T-cell (primary cell): ENCODE results near the gene EIPR1. TPM values are rescaled to one million over a fixed set of nuclear protein-coding genes. Genes with fewer than 3 reads are reported as not detected.

Experiments used
- ATAC-seq, 4 experiments: fragments of 200-7000 bp in 3 of 4; fragments of 150-1000 bp in 1 of 4; cut with Tn5 transposase; replicated peaks in 1 of 4; 1 replicate in 3 of 4; 2 replicates in 1 of 4; pipeline ENCODE4 v1.10.0; 2021; ENCODE audit warnings: moderate library complexity in 3 of 4, mild to moderate bottlenecking in 2 of 4, moderate number of reproducible peaks in 1 of 4
- CTCF ChIA-PET, 2 donors: fragments of 300-600 bp; sonication (Branson Sonifier 250); formaldehyde crosslinking; loops; one replicate each; lab custom pipeline; 2022; ENCODE audit warnings: antibody characterized with exemption in 2 of 2; lab: Charles Lee
- POLR2A ChIA-PET, 2 donors: fragments of 300-600 bp; sonication (Branson Sonifier 250); formaldehyde crosslinking; loops; one replicate each; lab custom pipeline; 2022; ENCODE audit warnings: antibody characterized with exemption in 2 of 2; lab: Charles Lee
- DNase-seq, 35 experiments: peaks; one replicate each; pipeline versions ENCODE4 v3.0.0 to v3.0.0-alpha.2; 2013 to 2023
- H3K27ac ChIP-seq: one replicate; pipeline ENCODE4 v1.5.1; 2013; ENCODE audit warnings: low read length
- H3K27me3 ChIP-seq, 2 experiments: replicated peaks in 1 of 2; 1 replicate in 1 of 2; 2 replicates in 1 of 2; pipeline versions ENCODE4 v1.6.1 to v1.7.0; 2013; ENCODE audit warnings: low read length in 1 of 2, mixed read lengths in 1 of 2; ENCODE audit not compliant: control insufficient read depth in 2 of 2, insufficient read depth in 2 of 2; ENCODE audit errors: extremely low read depth in 1 of 2
- H3K36me3 ChIP-seq, 2 donors: 1 replicate in 1 of 2; 2 replicates in 1 of 2; pipeline versions ENCODE4 v1.6.1 to v1.7.0; 2013; ENCODE audit warnings: low read length in 1 of 2; ENCODE audit not compliant: control insufficient read depth in 2 of 2, insufficient read depth in 1 of 2; ENCODE audit errors: extremely low read depth in 1 of 2
- H3K4me1 ChIP-seq, 2 experiments: 1 replicate in 1 of 2; 2 replicates in 1 of 2; pipeline versions ENCODE4 v1.6.1 to v1.7.0; 2013; ENCODE audit warnings: low read length in 2 of 2, mixed read lengths in 1 of 2; ENCODE audit not compliant: insufficient read depth in 2 of 2, control insufficient read depth in 1 of 2; ENCODE audit errors: extremely low read depth in 1 of 2
- H3K4me3 ChIP-seq, 2 donors: 1 replicate in 1 of 2; 2 replicates in 1 of 2; pipeline versions ENCODE4 v1.5.1 to v1.7.0; 2013; ENCODE audit warnings: mild to moderate bottlenecking in 2 of 2, low read length in 1 of 2, moderate library complexity in 1 of 2; ENCODE audit not compliant: control insufficient read depth in 1 of 2; ENCODE audit errors: extremely low read depth in 1 of 2
- H3K9me3 ChIP-seq: 2 replicates; pipeline ENCODE4 v1.7.0; 2013
- H3K27ac Mint-ChIP-seq, 2 donors: one replicate each; pipeline ENCODE4 v1.8.0; 2020 to 2021; ENCODE audit warnings: mild to moderate bottlenecking in 2 of 2, mixed read lengths in 2 of 2
- H3K27me3 Mint-ChIP-seq, 2 donors: one replicate each; pipeline ENCODE4 v1.8.0; 2021 to 2022; ENCODE audit warnings: mixed read lengths in 2 of 2
- H3K36me3 Mint-ChIP-seq: one replicate; pipeline ENCODE4 v1.8.0; 2021; ENCODE audit warnings: mixed read lengths
- H3K4me1 Mint-ChIP-seq, 3 donors: one replicate each; pipeline ENCODE4 v1.8.0; 2020 to 2022; ENCODE audit warnings: mixed read lengths in 3 of 3, mild to moderate bottlenecking in 1 of 3
- H3K4me3 Mint-ChIP-seq, 3 donors: one replicate each; pipeline ENCODE4 v1.8.0; 2020 to 2022; ENCODE audit warnings: mild to moderate bottlenecking in 3 of 3, mixed read lengths in 3 of 3, moderate library complexity in 3 of 3
- H3K9me3 Mint-ChIP-seq, 3 donors: one replicate each; pipeline ENCODE4 v1.8.0; 2020 to 2022; ENCODE audit warnings: mixed read lengths in 3 of 3
- WGBS: methylation state at CpG from one replicate; pipeline ENCODE4 v1.1.5; 2013; ENCODE audit warnings: missing lambda C conversion rate; ENCODE audit not compliant: insufficient coverage; 5-methylcytosine and 5-hydroxymethylcytosine counted together
- total RNA-seq, 35 experiments: library from RNA in 6 of 35; stranded (reverse) in 6 of 35; fragments of 120-200 nt in 1 of 35; gene quantifications; one replicate each; pipeline versions ENCODE4 v1.2.1 to v1.2.4 and lab custom pipeline; 2013 to 2026

Gene EIPR1
- total RNA-seq, 5 donors from 2014 or later (not counting 1 experiment from before 2014, with no cell fraction given) = 26.0 to 36.4 (median 27.8) TPM

DNA sequence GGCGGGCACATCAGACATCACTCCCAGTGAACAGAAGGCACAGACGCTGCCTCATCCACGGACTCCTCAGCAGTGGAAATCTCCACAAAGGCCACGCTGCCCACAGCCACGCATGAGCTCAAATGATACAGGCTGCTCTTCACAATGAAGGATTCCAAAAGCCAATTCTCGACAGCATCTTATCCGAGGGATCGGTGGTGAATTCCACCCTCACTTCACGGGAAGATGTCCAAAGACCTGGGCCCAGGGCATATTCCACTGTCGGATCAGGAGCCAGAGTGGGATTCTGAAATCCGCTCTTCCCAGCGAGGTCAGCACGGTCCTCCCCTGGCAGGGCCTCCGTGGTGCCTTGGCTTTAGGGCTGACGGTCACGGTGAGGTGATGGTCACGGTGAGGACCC lies 55.8 kb downstream of the EIPR1 start:
- Mint-ChIP-seq H3K27me3 (no peaks in the 10 kb centered on the region), H3K36me3 (peaks cover 58% of the 10 kb centered on the region), H3K4me3 (no peak overlapping the region), H3K4me1 (no peaks in the 10 kb centered on the region), H3K9me3 (no peaks in the 10 kb centered on the region), H3K27ac (no peak overlapping the region)
- no peaks in the 10 kb centered on the region for H3K9me3 ChIP-seq
- 95% methylated on average over 17 of the region's 17 CpGs for WGBS
- no peaks in the 10 kb centered on the region for H3K27me3 ChIP-seq
- ATAC-seq = no peak
- H3K4me1 ChIP-seq = no peaks in the 10 kb centered on the region
- ChIA-PET POLR2A (no interaction called here), CTCF (no interaction called here)
- H3K27ac ChIP-seq = no peak overlapping the region
- no peak for DNase-seq
- no peak overlapping the region for H3K4me3 ChIP-seq
- peaks cover 19% of the 10 kb centered on the region in 2 donors for H3K36me3 ChIP-seq

DNA sequence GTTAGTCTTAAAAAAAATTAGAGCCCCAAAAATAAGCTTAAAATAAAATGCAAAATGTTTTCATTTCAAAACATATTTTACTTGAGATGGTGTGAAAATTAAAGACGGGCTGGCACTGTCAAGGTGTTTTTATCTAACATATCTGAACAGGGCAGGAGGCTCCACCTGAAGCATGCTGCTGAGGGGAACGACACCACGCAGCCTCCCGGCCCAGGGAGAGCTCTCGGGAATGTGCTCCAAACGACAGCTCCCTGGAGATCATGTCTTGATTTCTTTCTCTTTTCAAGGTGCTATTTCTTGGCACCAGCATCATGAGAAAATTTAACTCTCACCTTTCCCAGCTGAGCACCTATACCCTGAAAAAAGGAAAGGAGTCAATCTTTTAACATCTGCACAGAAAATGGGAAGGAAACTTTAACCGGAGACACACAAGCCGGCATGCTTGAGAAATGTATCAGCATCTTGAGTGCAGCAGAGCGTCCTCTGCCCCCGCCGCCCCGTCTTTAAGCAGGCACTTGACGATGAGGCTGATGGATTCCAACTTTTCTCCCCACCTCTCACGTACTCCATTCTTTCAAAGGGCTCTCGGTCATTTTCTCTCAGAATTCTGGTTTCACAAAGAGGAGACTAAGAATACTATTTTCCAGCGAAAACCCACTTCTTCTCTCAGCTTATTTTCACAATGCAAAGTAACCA lies 56.6 kb downstream of the EIPR1 start:
- WGBS = 94% methylated on average over 14 of the region's 16 CpGs
- Histone ChIP-seq H3K4me3 (no peak overlapping the region), H3K4me1 (no peaks in the 10 kb centered on the region), H3K9me3 (no peaks in the 10 kb centered on the region), H3K27me3 (no peaks in the 10 kb centered on the region), H3K27ac (no peak overlapping the region), H3K36me3 (peaks cover 19% of the 10 kb centered on the region in 2 donors)
- Mint-ChIP-seq H3K27ac (no peak overlapping the region), H3K9me3 (no peaks in the 10 kb centered on the region), H3K4me3 (no peak overlapping the region), H3K4me1 (peaks cover 0 to 5% (median 5%) of the 10 kb centered on the region in 3 donors), H3K27me3 (no peaks in the 10 kb centered on the region), H3K36me3 (peaks cover 50% of the 10 kb centered on the region)
- DNase-seq = no peak
- ChIA-PET CTCF (no interaction called here), POLR2A (no interaction called here)
- ATAC-seq = no peak

DNA sequence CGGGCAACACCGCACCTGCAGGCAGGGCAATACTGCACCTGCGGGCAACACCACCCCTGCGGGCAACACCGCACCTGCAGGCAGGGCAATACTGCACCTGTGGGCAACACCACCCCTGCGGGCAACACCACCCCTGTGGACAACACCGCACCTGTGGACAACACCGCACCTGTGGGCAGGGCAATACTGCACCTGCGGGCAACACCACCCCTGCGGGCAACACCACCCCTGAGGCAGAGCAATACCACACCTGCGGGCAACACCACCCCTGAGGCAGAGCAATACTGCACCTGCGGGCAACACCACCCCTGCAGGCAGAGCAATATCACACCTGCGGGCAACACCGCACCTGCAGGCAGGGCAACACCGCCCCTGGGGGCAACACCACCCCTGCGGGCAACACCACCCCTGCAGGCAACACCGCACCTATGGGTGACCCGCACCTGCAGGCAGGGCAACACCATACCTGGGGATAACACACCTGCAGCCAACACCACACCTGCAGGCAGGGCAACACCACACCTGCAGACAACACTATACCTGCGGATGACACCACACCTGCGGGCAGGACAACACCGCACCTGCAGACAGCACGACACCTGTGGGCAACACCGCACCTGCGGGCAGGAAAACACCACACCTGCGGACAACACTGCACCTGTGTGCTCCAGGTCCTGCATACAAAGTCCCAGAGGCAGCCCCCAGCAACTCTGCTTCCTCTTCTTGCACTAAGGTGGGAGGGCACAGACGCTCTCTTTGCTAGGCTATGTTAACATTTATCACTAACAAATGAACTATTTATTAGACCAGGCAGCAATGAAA lies 57.7 kb downstream of the EIPR1 start:
- no peaks in the 10 kb centered on the region for H3K27me3 ChIP-seq
- Mint-ChIP-seq H3K27ac (no peak overlapping the region), H3K9me3 (no peaks in the 10 kb centered on the region), H3K27me3 (no peaks in the 10 kb centered on the region), H3K36me3 (peaks cover 50% of the 10 kb centered on the region), H3K4me1 (peaks cover 0 to 5% (median 5%) of the 10 kb centered on the region in 3 donors), H3K4me3 (no peak overlapping the region)
- POLR2A ChIA-PET = no interaction called here
- no peak overlapping the region for H3K27ac ChIP-seq
- ATAC-seq (no peak), DNase-seq (no peak)
- no peaks in the 10 kb centered on the region for H3K9me3 ChIP-seq
- 98% methylated on average over 25 of the region's 26 CpGs for WGBS
- CTCF ChIA-PET = no interaction called here
- no peak overlapping the region for H3K4me3 ChIP-seq
- peaks cover 15 to 17% of the 10 kb centered on the region in 2 donors for H3K36me3 ChIP-seq
- H3K4me1 ChIP-seq = no peaks in the 10 kb centered on the region

DNA sequence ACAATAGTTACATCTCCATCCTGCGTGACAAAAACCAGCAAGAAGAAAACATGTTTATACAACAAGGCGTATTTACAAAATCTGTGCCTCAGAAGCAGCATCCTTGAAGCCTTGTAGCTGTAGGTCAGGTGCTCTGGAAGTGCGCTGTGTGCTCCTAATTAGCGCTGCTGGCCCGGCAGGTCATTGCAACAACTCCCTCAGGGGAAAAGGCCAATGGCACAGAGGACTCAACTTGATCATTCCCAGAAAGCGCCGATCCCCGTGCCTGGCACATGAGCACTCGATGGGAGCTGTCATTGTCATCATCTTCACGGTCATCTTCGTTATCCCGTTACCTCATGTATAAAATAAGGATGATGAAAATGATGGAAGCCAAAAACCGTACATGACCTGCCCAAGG lies 58.5 kb downstream of the EIPR1 start:
- Mint-ChIP-seq H3K27ac (no peak overlapping the region), H3K4me1 (peaks cover 0 to 7% (median 5%) of the 10 kb centered on the region in 3 donors), H3K36me3 (peaks cover 50% of the 10 kb centered on the region), H3K4me3 (no peak overlapping the region), H3K27me3 (no peaks in the 10 kb centered on the region), H3K9me3 (no peaks in the 10 kb centered on the region)
- WGBS = 98% methylated on average over 13 of the region's 13 CpGs
- Histone ChIP-seq H3K4me1 (no peaks in the 10 kb centered on the region), H3K9me3 (no peaks in the 10 kb centered on the region), H3K27me3 (no peaks in the 10 kb centered on the region), H3K36me3 (peaks cover 7 to 17% of the 10 kb centered on the region in 2 donors), H3K4me3 (no peak overlapping the region), H3K27ac (no peak overlapping the region)
- DNase-seq (no peak), ATAC-seq (no peak)
- POLR2A ChIA-PET = no interaction called here
- CTCF ChIA-PET = no interaction called here

GRCh38 chr2:3317871-3318590 lies 59.6 kb downstream of the EIPR1 start:
- DNase-seq = no peak
- POLR2A ChIA-PET = no interaction called here
- Mint-ChIP-seq H3K27me3 (no peaks in the 10 kb centered on the region), H3K4me3 (no peak overlapping the region), H3K27ac (no peak overlapping the region), H3K9me3 (no peaks in the 10 kb centered on the region), H3K36me3 (peaks cover 43% of the 10 kb centered on the region), H3K4me1 (peaks cover 7 to 15% (median 14%) of the 10 kb centered on the region in 3 donors)
- 98% methylated on average over 20 of the region's 27 CpGs for WGBS
- Histone ChIP-seq H3K27me3 (no peaks in the 10 kb centered on the region), H3K27ac (no peak overlapping the region), H3K9me3 (no peaks in the 10 kb centered on the region), H3K4me1 (peaks cover 0 to 4% of the 10 kb centered on the region in 2 experiments), H3K4me3 (no peak overlapping the region), H3K36me3 (peaks cover 0 to 11% of the 10 kb centered on the region in 2 donors)
- ATAC-seq = no peak
- CTCF ChIA-PET = no interaction called here

DNA sequence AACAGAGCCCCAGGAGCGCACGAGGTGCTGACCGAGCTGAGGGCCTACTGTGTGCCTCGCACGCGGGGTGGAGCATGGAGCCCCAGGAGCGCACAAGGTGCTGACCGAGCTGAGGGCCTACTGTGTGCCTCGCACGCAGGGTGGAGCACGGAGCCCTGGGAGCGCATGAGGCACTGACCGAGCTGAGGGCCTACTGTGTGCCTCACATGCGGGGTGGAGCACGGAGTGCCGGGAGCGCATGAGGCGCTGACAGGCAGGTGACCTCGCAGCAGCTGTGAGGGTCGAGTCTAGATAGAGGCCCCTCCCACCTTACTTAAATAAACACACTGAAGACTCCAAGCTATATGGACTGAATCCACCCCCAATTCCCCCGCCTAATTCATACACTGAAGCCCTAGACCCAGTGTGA lies 60.3 kb downstream of the EIPR1 start:
- peaks cover 0 to 11% of the 10 kb centered on the region in 2 experiments for H3K4me1 ChIP-seq
- Mint-ChIP-seq H3K36me3 (peaks cover 40% of the 10 kb centered on the region), H3K27me3 (no peaks in the 10 kb centered on the region), H3K4me3 (no peak overlapping the region), H3K9me3 (no peaks in the 10 kb centered on the region), H3K4me1 (peaks cover 15 to 22% (median 20%) of the 10 kb centered on the region in 3 donors), H3K27ac (no peak overlapping the region)
- no peak overlapping the region for H3K4me3 ChIP-seq
- ATAC-seq = no peak
- no peak overlapping the region for H3K27ac ChIP-seq
- no peaks in the 10 kb centered on the region for H3K27me3 ChIP-seq
- no peak for DNase-seq
- no peaks in the 10 kb centered on the region for H3K9me3 ChIP-seq
- WGBS = 100% methylated on average over 18 of the region's 21 CpGs
- H3K36me3 ChIP-seq = peaks cover 0 to 11% of the 10 kb centered on the region in 2 donors
- ChIA-PET POLR2A (no interaction called here), CTCF (interaction anchor here in 1 of 2 donors (0.6 kb wide), 1 partner anchor 67 kb away, joined by 5 read pairs; no protein-coding TSS in a partner anchor)
